Lung (tissue), 12 donors: ENCODE results near the gene PIK3R3. TPM values are rescaled to one million over a fixed set of nuclear protein-coding genes. Genes with fewer than 3 reads are reported as not detected.
A peak's percentile ranks its signal among the peaks of the same experiment; 100 is the strongest.

Source experiments
- ATAC-seq: fragments of 200-7000 bp; cut with Tn5 transposase; one replicate; pipeline ENCODE4 v1.9.1; 2020; ENCODE audit warnings: moderate number of reproducible peaks; ENCODE audit not compliant: insufficient read depth, low FRiP score
- DNase-seq, 3 donors: peaks; one replicate each; pipeline ENCODE4 v3.0.0-alpha.2; 2013 to 2017
- H3K27ac ChIP-seq, 2 donors: one replicate each; pipeline ENCODE4 v1.5.1; 2013; ENCODE audit warnings: mild to moderate bottlenecking in 2 of 2, moderate library complexity in 2 of 2, control low read depth in 1 of 2, inconsistent platforms in 1 of 2, low read depth in 1 of 2, low read length in 1 of 2
- H3K27me3 ChIP-seq, 3 donors: one replicate each; pipeline ENCODE4 v1.5.1; 2013; ENCODE audit warnings: low read length in 2 of 3; ENCODE audit not compliant: control insufficient read depth in 3 of 3, insufficient read depth in 3 of 3
- H3K36me3 ChIP-seq, 4 donors: one replicate each; pipeline ENCODE4 v1.5.1; 2013; ENCODE audit warnings: low read length in 4 of 4, mild to moderate bottlenecking in 1 of 4, moderate library complexity in 1 of 4; ENCODE audit not compliant: control insufficient read depth in 4 of 4, insufficient read depth in 4 of 4
- H3K4me1 ChIP-seq, 5 donors: one replicate each; pipeline ENCODE4 v1.5.1; 2013; ENCODE audit warnings: low read length in 5 of 5, mild to moderate bottlenecking in 2 of 5, moderate library complexity in 1 of 5; ENCODE audit not compliant: control insufficient read depth in 5 of 5, insufficient read depth in 5 of 5
- H3K4me3 ChIP-seq: one replicate; pipeline ENCODE4 v1.5.1; 2013; ENCODE audit warnings: mild to moderate bottlenecking, control low read depth, moderate library complexity
- H3K9ac ChIP-seq, 2 donors: one replicate each; pipeline ENCODE4 v1.5.1; 2013; ENCODE audit warnings: low read length in 2 of 2, control low read depth in 1 of 2; ENCODE audit not compliant: insufficient read depth in 1 of 2
- H3K9me3 ChIP-seq, 4 donors: one replicate each; pipeline ENCODE4 v1.5.1; 2013; ENCODE audit warnings: low read length in 3 of 4, mild to moderate bottlenecking in 1 of 4, moderate library complexity in 1 of 4; ENCODE audit not compliant: control insufficient read depth in 4 of 4, insufficient read depth in 3 of 4
- WGBS, 2 donors: extraction: QIAGEN DNeasy Blood & Tissue Kit; methylation state at CpG; one replicate each; pipeline ENCODE4 v1.1.7; 2013; 5-methylcytosine and 5-hydroxymethylcytosine counted together
- polyA plus RNA-seq, 2 donors: library from polyadenylated mRNA; stranded (reverse); fragments of 200-250 nt; gene quantifications; one replicate each; pipeline ENCODE4 v1.2.1, GENCODE V29; 2013
- total RNA-seq, 2 donors: library from RNA; depleted of rRNA in 1 of 2; stranded (reverse); fragments of >200 nt in 1 of 2; gene quantifications; one replicate each; pipeline ENCODE4 v1.2.1, GENCODE V29; 2014 to 2021
- TF ChIP-seq, protein P1 (sequence below): IDR thresholded peaks from 2 replicates; pipeline ENCODE4 v1.5.1; 2012; ENCODE audit warnings: mild to moderate bottlenecking; ENCODE audit errors: control extremely low read depth, extremely low read depth
- donor health status: control.
- donor health status: control.
- donor health status: Bipolar disorder and iron deficiency.
- donor health status: healthy.
- donor health status: DM: yes; HTN: yes; CAD: no.

PIK3R3 gene
- total and polyA plus RNA-seq, 4 donors, result 9.1 to 36.7 (median 17.1) TPM

DNA sequence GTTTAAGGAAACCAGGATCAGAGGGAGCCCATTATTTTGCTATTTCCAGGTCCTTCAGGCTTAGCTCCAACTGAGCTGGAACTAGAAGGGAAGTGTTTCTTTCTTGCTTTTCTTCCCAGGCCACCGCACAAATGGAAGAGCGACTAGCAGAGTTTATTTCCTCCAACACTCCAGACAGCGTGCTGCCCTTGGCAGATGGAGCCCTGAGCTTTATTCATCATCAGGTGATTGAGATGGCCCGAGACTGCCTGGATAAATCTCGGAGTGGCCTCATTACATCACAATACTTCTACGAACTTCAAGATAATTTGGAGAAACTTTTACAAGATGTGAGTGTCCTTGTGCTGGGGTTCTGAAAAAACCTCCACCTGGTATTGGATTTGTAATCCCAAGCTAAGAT is 121.8 kb downstream of the PIK3R3 start:
- peaks cover 15 to 54% (median 23%) of the 10 kb centered on the region in 4 donors for H3K36me3 ChIP-seq
- ATAC-seq, result no peak
- no peaks in the 10 kb centered on the region for H3K4me1 ChIP-seq

DNA sequence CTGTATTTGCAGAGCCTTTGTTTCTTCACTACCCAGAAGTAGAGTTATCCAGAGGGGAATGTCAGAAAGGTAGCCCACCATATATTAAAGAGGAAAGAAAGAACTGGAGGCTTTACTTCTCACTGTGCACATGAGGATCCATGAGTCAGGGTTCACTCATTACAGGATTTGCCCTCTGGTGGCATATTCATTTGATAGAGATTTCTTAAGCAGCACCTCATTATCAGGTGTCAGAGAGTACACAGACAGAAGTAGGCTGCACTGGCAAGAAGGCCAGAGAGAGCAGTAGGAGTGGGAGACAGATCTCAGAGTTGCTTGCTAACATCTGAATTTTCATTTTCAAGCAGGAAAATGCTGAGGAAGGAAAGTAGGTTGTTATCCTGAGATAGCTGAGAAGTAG is 123.8 kb downstream of the PIK3R3 start:
- TF ChIP-seq, protein P1, sequence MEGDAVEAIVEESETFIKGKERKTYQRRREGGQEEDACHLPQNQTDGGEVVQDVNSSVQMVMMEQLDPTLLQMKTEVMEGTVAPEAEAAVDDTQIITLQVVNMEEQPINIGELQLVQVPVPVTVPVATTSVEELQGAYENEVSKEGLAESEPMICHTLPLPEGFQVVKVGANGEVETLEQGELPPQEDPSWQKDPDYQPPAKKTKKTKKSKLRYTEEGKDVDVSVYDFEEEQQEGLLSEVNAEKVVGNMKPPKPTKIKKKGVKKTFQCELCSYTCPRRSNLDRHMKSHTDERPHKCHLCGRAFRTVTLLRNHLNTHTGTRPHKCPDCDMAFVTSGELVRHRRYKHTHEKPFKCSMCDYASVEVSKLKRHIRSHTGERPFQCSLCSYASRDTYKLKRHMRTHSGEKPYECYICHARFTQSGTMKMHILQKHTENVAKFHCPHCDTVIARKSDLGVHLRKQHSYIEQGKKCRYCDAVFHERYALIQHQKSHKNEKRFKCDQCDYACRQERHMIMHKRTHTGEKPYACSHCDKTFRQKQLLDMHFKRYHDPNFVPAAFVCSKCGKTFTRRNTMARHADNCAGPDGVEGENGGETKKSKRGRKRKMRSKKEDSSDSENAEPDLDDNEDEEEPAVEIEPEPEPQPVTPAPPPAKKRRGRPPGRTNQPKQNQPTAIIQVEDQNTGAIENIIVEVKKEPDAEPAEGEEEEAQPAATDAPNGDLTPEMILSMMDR, result no peak
- H3K36me3 ChIP-seq, result peaks cover 15 to 52% (median 23%) of the 10 kb centered on the region in 4 donors

More for the DNA sequence above, 121.8 kb downstream of the PIK3R3 start:
- Histone ChIP-seq H3K27me3 (no peaks in the 10 kb centered on the region), H3K9me3 (no peaks in the 10 kb centered on the region), H3K27ac (no peak overlapping the region), H3K4me3 (no peak overlapping the region), H3K9ac (no peak overlapping the region)
- WGBS, 2 donors, result 98% methylated on average over 6 of the region's 6 CpGs
- TF ChIP-seq, protein P1, result no peak
- no peak for DNase-seq

DNA sequence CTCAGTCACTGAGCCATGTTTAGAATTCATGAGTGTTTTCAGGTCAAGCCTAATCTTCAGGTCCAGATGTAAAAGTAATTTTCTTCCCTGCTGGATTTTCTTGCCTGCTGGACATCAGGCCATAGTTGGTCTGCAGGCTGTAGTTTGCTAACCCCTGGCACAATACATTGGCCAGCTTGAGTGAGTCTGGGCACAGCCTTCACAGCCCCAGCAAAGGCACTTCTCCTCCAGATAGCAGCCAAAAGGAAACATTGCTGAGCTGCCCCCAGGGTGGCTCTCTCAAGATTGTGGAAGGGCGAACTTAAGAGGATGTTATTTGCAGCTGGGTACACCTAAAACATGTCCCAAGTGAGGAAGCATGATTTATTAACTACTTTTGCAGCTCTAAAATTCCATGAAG is 126.8 kb downstream of the PIK3R3 start:
- H3K9me3 ChIP-seq, result no peaks in the 10 kb centered on the region
- no peak overlapping the region for H3K9ac ChIP-seq
- H3K4me1 ChIP-seq, result peaks cover 0 to 4% (median 0%) of the 10 kb centered on the region in 5 donors
- H3K4me3 ChIP-seq, result no peak overlapping the region
- no peak overlapping the region for H3K27ac ChIP-seq
- peaks cover 12 to 38% (median 18%) of the 10 kb centered on the region in 4 donors for H3K36me3 ChIP-seq
- no peak for ATAC-seq
- 76 to 84% methylated on average over 1 of the region's 1 CpG for WGBS, 2 donors
- H3K27me3 ChIP-seq, result no peaks in the 10 kb centered on the region
- TF ChIP-seq, protein P1, result no peak
- DNase-seq, result peak in 2 of 3 donors; percentile 17 to 18

More for the DNA sequence above, 123.8 kb downstream of the PIK3R3 start:
- no peak overlapping the region for H3K4me3 ChIP-seq
- ATAC-seq (no peak), DNase-seq (no peak)
- H3K9ac ChIP-seq, result no peak overlapping the region
- peaks cover 0 to 4% (median 0%) of the 10 kb centered on the region in 5 donors for H3K4me1 ChIP-seq
- H3K9me3 ChIP-seq, result no peaks in the 10 kb centered on the region
- no peak overlapping the region for H3K27ac ChIP-seq
- H3K27me3 ChIP-seq, result no peaks in the 10 kb centered on the region

DNA sequence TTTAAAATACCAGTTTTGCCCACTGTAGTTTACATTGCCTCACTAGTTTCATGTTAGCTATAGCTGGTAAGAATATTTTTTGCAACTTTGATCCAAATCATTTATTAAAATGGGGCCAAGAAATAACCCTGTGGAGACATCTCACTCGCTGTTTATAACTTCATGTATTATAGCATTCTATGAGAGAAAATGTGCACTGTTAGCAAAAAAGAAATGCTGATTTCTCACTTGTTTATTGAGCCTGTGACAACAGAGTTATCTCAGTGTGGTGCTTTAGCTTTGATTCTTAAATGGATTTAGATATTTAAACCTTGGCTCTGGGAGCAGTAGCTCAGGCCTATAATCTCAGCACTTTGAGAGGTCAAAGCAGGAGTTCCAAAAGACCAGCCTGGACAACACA is 127.9 kb downstream of the PIK3R3 start:
- Histone ChIP-seq H3K4me1 (peaks cover 0 to 5% (median 0%) of the 10 kb centered on the region in 5 donors), H3K36me3 (peaks cover 7 to 31% (median 13%) of the 10 kb centered on the region in 4 donors), H3K9me3 (no peaks in the 10 kb centered on the region), H3K9ac (no peak overlapping the region), H3K4me3 (no peak overlapping the region), H3K27me3 (no peaks in the 10 kb centered on the region), H3K27ac (no peak overlapping the region)
- ATAC-seq, result no peak
- DNase-seq, result no peak
- 92 to 96% methylated on average over 1 of the region's 1 CpG for WGBS, 2 donors
- TF ChIP-seq, protein P1, result no peak
